ENCODE results near the gene KCNJ16. TPM values are rescaled to one million over a fixed set of nuclear protein-coding genes. Genes with fewer than 3 reads are reported as not detected.

The KCNJ16 gene
- total RNA-seq: 2.5 TPM

GRCh38 chr17:70074956-70075355 lies at the start of gene KCNJ16:
KCNJ16 (plus strand) TSS chr17:70075225; CDS start chr17:70132088, 56,863 bp downstream.

GRCh38 chr17:70168977-70169708 lies 94.1 kb downstream of the KCNJ16 start, which contains the start of gene KCNJ2:
KCNJ2 (plus strand) TSS chr17:70169532; CDS start chr17:70175040, 5,508 bp downstream.

Other genes starting within 250 kb of the KCNJ16 start
- gene KCNJ2, start 94.3 kb downstream of the KCNJ16 start, total RNA-seq: 8.5 TPM

Data from parietal lobe (tissue), 1 donor.